ENCODE data around the gene TRIM8. TPM values are rescaled to one million over a fixed set of nuclear protein-coding genes. Genes with fewer than 3 reads are reported as not detected.
A peak's percentile ranks its signal among the peaks of the same experiment; 100 is the strongest.

TRIM8 gene
- total RNA-seq, 2 experiments from 2014 or later: 80.9 to 81.6 TPM

GRCh38 chr10:102668326-102669107 is 24.2 kb downstream of the TRIM8 start:
- Histone ChIP-seq H3K27me3 (ENCODE audit: control insufficient read depth in 1 of 2, insufficient read depth in 2 of 2, low read length in 2 of 2) (no peaks in the 10 kb centered on the region), H3K36me3 (ENCODE audit: insufficient read depth, low read length) (peaks cover 2% of the 10 kb centered on the region), H3K27ac (ENCODE audit: low read depth in 1 of 2, low read length in 2 of 2) (peak overlapping the region in 1 of 2 donors; percentile 12), H3K4me3 (ENCODE audit: low read length) (no peak overlapping the region), H3K9me3 (ENCODE audit: control insufficient read depth in 1 of 2, insufficient read depth in 1 of 2, low read length in 2 of 2) (no peaks in the 10 kb centered on the region), H3K4me1 (ENCODE audit: insufficient read depth, low read length) (peaks cover 40% of the 10 kb centered on the region)
- TF ChIP-seq, protein P1, sequence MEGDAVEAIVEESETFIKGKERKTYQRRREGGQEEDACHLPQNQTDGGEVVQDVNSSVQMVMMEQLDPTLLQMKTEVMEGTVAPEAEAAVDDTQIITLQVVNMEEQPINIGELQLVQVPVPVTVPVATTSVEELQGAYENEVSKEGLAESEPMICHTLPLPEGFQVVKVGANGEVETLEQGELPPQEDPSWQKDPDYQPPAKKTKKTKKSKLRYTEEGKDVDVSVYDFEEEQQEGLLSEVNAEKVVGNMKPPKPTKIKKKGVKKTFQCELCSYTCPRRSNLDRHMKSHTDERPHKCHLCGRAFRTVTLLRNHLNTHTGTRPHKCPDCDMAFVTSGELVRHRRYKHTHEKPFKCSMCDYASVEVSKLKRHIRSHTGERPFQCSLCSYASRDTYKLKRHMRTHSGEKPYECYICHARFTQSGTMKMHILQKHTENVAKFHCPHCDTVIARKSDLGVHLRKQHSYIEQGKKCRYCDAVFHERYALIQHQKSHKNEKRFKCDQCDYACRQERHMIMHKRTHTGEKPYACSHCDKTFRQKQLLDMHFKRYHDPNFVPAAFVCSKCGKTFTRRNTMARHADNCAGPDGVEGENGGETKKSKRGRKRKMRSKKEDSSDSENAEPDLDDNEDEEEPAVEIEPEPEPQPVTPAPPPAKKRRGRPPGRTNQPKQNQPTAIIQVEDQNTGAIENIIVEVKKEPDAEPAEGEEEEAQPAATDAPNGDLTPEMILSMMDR (IDR thresholded peaks at IDR 0.05): no peak
- CTCF ChIA-PET: interaction anchor here (2.1 kb wide), 1 partner anchor 23 kb away, joined by 16 read pairs; the partner anchor contains the start of gene TRIM8
- Mint-ChIP-seq H3K36me3 (ENCODE audit: low read depth) (no peaks in the 10 kb centered on the region), H3K27ac (peak overlapping the region; percentile 85), H3K9me3 (no peaks in the 10 kb centered on the region), H3K4me1 (ENCODE audit: low read depth) (peaks cover 36% of the 10 kb centered on the region), H3K4me3 (peak overlapping the region; percentile 54), H3K27me3 (no peaks in the 10 kb centered on the region)
- DNase-seq (peak in 1 of 14 experiments; percentile 14), ATAC-seq (ENCODE audit: poor library complexity) (peak; percentile 24)
- intact Hi-C loops (cut with DNase I, micrococcal nuclease): no loop called here
- POLR2A ChIA-PET: interaction anchor here (1.2 to 2.7 kb wide), 3 partner anchors 11 to 45 kb away, joined by 3 to 20 read pairs (median 5); partner anchors contain the start of genes ARL3 and TRIM8

DNA sequence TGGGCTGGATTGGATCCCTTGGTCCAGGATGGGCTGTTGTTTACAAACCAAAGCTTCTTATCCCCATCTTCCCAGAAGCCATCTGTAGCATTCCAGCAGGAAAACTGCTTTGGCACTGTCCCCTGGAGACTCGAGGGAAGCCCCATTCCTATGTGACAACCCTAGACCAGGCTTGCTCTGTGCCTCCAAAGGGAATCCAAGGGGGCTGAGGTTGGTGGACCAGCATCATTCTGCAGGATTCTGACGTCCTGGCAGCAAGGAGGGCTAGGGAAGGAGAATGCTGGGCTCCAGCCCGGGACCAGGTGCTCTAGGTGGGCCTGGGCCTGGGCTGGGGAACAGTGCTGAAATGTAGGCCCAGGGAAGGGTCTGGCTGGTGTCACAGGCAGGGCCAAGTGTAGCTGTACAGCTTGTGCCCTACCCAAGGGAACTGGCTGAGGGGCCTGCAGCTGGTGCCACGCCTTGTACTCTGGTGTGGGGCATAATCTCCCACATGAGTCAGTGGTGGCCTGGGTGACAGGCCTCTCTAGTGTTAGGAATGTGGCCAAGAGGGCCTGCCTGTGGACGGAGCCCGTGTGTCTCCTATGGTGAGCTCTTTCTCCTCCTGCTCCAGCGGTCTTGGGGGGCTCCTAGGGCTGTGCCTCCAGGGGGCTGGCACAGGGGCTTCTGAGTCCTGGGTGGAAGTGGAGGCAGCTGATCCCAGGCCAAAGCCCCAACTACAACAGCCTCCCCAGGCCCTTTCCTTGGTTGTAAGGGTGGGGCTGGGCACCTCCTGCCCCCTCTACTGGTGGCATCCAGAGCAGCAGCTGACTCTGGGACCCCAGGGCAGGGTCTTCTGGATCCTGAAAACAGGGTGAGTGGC is 25.2 kb downstream of the TRIM8 start:
- TF ChIP-seq, protein P1 (IDR thresholded peaks at IDR 0.05): peak; percentile 27
- Histone ChIP-seq H3K27me3 (ENCODE audit: control insufficient read depth in 1 of 2, insufficient read depth in 2 of 2, low read length in 2 of 2) (no peaks in the 10 kb centered on the region), H3K27ac (ENCODE audit: low read depth in 1 of 2, low read length in 2 of 2) (no peak overlapping the region), H3K36me3 (ENCODE audit: insufficient read depth, low read length) (peaks cover 2% of the 10 kb centered on the region), H3K9me3 (ENCODE audit: control insufficient read depth in 1 of 2, insufficient read depth in 1 of 2, low read length in 2 of 2) (no peaks in the 10 kb centered on the region), H3K4me3 (ENCODE audit: low read length) (no peak overlapping the region), H3K4me1 (ENCODE audit: insufficient read depth, low read length) (peaks cover 49% of the 10 kb centered on the region)
- ChIA-PET POLR2A (interaction anchor here (0.6 to 2.7 kb wide), 8 partner anchors 9 to 45 kb away, joined by 3 to 20 read pairs (median 4); partner anchors contain the start of genes ARL3, SFXN2 and TRIM8), CTCF (interaction anchor here (0.6 to 2.1 kb wide), 3 partner anchors 9 to 24 kb away, joined by 3 to 16 read pairs (median 9); partner anchors contain the start of gene TRIM8)
- Mint-ChIP-seq H3K4me3 (no peak overlapping the region), H3K36me3 (ENCODE audit: low read depth) (no peaks in the 10 kb centered on the region), H3K9me3 (no peaks in the 10 kb centered on the region), H3K4me1 (ENCODE audit: low read depth) (peaks cover 46% of the 10 kb centered on the region), H3K27me3 (no peaks in the 10 kb centered on the region), H3K27ac (peak overlapping the region; percentile 12)
- DNase-seq: peak in 1 of 14 experiments; percentile 55
- intact Hi-C loops (cut with DNase I, micrococcal nuclease): no loop called here
- ATAC-seq (ENCODE audit: poor library complexity): no peak

- intact Hi-C loops (cut with DNase I, micrococcal nuclease): no loop called here
- H3K4me3 Mint-ChIP-seq: no peak overlapping the region
Observed at GRCh38 chr10:102670065-102670670, 25.9 kb downstream of the TRIM8 start.

More at GRCh38 chr10:102670065-102670670, 25.9 kb downstream of the TRIM8 start:
- no peaks in the 10 kb centered on the region for H3K9me3 Mint-ChIP-seq
- peaks cover 53% of the 10 kb centered on the region for H3K4me1 Mint-ChIP-seq (ENCODE audit: low read depth)
- Histone ChIP-seq H3K4me3 (ENCODE audit: low read length) (no peak overlapping the region), H3K27me3 (ENCODE audit: control insufficient read depth in 1 of 2, insufficient read depth in 2 of 2, low read length in 2 of 2) (no peaks in the 10 kb centered on the region), H3K4me1 (ENCODE audit: insufficient read depth, low read length) (peaks cover 56% of the 10 kb centered on the region), H3K36me3 (ENCODE audit: insufficient read depth, low read length) (peaks cover 2% of the 10 kb centered on the region), H3K27ac (ENCODE audit: low read depth in 1 of 2, low read length in 2 of 2) (no peak overlapping the region), H3K9me3 (ENCODE audit: control insufficient read depth in 1 of 2, insufficient read depth in 1 of 2, low read length in 2 of 2) (no peaks in the 10 kb centered on the region)
- CTCF ChIA-PET: interaction anchor here (1.0 to 2.1 kb wide), 2 partner anchors 10 to 25 kb away, joined by 9 to 16 read pairs; partner anchors contain the start of gene TRIM8
- ATAC-seq (ENCODE audit: poor library complexity): no peak
- DNase-seq: no peak
- H3K27me3 Mint-ChIP-seq: no peaks in the 10 kb centered on the region
- TF ChIP-seq, protein P1 (IDR thresholded peaks at IDR 0.05): no peak
- no peaks in the 10 kb centered on the region for H3K36me3 Mint-ChIP-seq (ENCODE audit: low read depth)
- H3K27ac Mint-ChIP-seq: peak overlapping the region; percentile 12
- POLR2A ChIA-PET: interaction anchor here (1.0 to 2.7 kb wide), 5 partner anchors 10 to 44 kb away, joined by 3 to 20 read pairs (median 6); partner anchors contain the start of genes ARL3, SFXN2 and TRIM8

All from CD4-positive, alpha-beta T cell (primary cell).